HCT116 (cell line): Measurements from ENCODE around the gene SIVA1. TPM values are rescaled to one million over a fixed set of nuclear protein-coding genes. Genes with fewer than 3 reads are reported as not detected.

Source experiments
- ATAC-seq: fragments of 200-7000 bp; cut with Tn5 transposase; 2 replicates; pipeline ENCODE4 v1.9.1; 2020; ENCODE audit warnings: mild to moderate bottlenecking, moderate library complexity
- BruUV-seq: library from RNA; stranded (reverse); fragments of 400-500 nt; replicated peaks from 2 replicates; lab custom pipeline; 2021; lab: Mats Ljungman, UMichigan
- CTCF ChIA-PET: fragments of 300-600 bp; sonication (Branson Sonifier 250); formaldehyde crosslinking; loops from one replicate; lab custom pipeline; 2021; ENCODE audit warnings: antibody characterized with exemption; lab: Charles Lee
- POLR2A ChIA-PET: fragments of 300-600, 350-600 bp; sonication (Branson Sonifier 250); formaldehyde crosslinking; loops from one replicate; lab custom pipeline; 2021; ENCODE audit warnings: antibody characterized with exemption; lab: Charles Lee
- RAD21 ChIA-PET, 2 experiments: fragments of 300-600 bp; sonication (Branson Sonifier 250); formaldehyde crosslinking; loops; one replicate each; lab custom pipeline; 2023; ENCODE audit warnings: low total read pairs in 2 of 2; ENCODE audit not compliant: uncharacterized antibody in 2 of 2, unreplicated experiment in 2 of 2, low non-redundant PET in 1 of 2; lab: Charles Lee
- DNase-seq: peaks from one replicate; pipeline ENCODE4 v3.0.0-alpha.2; 2010; ENCODE audit warnings: low read depth, low spot score
- H2AFZ ChIP-seq: fragments of 200-600 bp; shearing (Covaris generic), sonication (generic); 2 replicates; pipeline ENCODE4 v1.6.1; 2017; ENCODE audit warnings: low read depth, mixed run types, mixed read lengths, antibody characterized with exemption, low read length; ENCODE audit not compliant: poor library complexity, severe bottlenecking
- H3K27ac ChIP-seq: 2 replicates; pipeline ENCODE4 v1.5.1; 2012; ENCODE audit warnings: low read depth, low read length
- H3K27me3 ChIP-seq: fragments of 200-600 bp; sonication (generic); 2 replicates; pipeline ENCODE4 v1.6.1; 2016; ENCODE audit warnings: mixed run types, low read length, mixed read lengths; ENCODE audit not compliant: insufficient read depth
- H3K36me3 ChIP-seq, 2 experiments: fragments of 200-500 bp in 1 of 2; fragments of 200-600 bp in 1 of 2; sonication (Bioruptor generic) in 1 of 2; sonication (generic) in 1 of 2; 2 replicates each; pipeline versions ENCODE4 v1.5.1 to v1.6.1; 2014 to 2016; ENCODE audit warnings: low read length in 2 of 2, inconsistent platforms in 1 of 2, mixed read lengths in 1 of 2, mixed run types in 1 of 2; ENCODE audit not compliant: insufficient read depth in 2 of 2, control insufficient read depth in 1 of 2
- H3K4me1 ChIP-seq, 2 experiments: fragments of 200-600 bp in 1 of 2; sonication (generic) in 1 of 2; 2 replicates each; pipeline versions ENCODE4 v1.5.1 to v1.6.1; 2012 to 2017; ENCODE audit warnings: low read length in 2 of 2, inconsistent platforms in 1 of 2, mild to moderate bottlenecking in 1 of 2, mixed read lengths in 1 of 2, mixed run types in 1 of 2, moderate library complexity in 1 of 2; ENCODE audit not compliant: insufficient read depth in 2 of 2, control insufficient read depth in 1 of 2
- H3K4me2 ChIP-seq: fragments of 200-600 bp; sonication (generic); 2 replicates; pipeline ENCODE4 v1.6.1; 2017; ENCODE audit warnings: mixed run types, low read length, mixed read lengths
- H3K4me3 ChIP-seq, 2 experiments: fragments of 200-600 bp in 1 of 2; sonication (generic) in 1 of 2; replicated peaks in 1 of 2; 2 replicates each; pipeline ENCODE4 v1.5.1; 2011 to 2016; ENCODE audit warnings: low read length in 2 of 2, control low read depth in 1 of 2, low read depth in 1 of 2, mild to moderate bottlenecking in 1 of 2, mixed read lengths in 1 of 2, mixed run types in 1 of 2
- H3K79me2 ChIP-seq: fragments of 200-600 bp; sonication (generic); 2 replicates; pipeline ENCODE4 v1.6.1; 2017; ENCODE audit warnings: mild to moderate bottlenecking, mixed run types, low read length, moderate library complexity, mixed read lengths; ENCODE audit not compliant: insufficient read depth
- H3K9ac ChIP-seq: fragments of 200-600 bp; sonication (generic); 2 replicates; pipeline ENCODE4 v1.6.1; 2016; ENCODE audit warnings: low read length, mixed read lengths
- H3K9me2 ChIP-seq: fragments of 200-600 bp; sonication (generic), shearing (Covaris generic); 2 replicates; pipeline ENCODE4 v1.6.1; 2017; ENCODE audit warnings: mixed run types, mild to moderate bottlenecking, moderate library complexity; ENCODE audit not compliant: insufficient read depth
- H3K9me3 ChIP-seq, 2 experiments: fragments of 200-500 bp in 1 of 2; fragments of 200-600 bp in 1 of 2; sonication (Bioruptor generic) in 1 of 2; sonication (generic) in 1 of 2; 2 replicates each; pipeline ENCODE4 v1.6.1; 2014 to 2017; ENCODE audit warnings: low read length in 2 of 2, mixed read lengths in 2 of 2, inconsistent platforms in 1 of 2, low read depth in 1 of 2, mild to moderate bottlenecking in 1 of 2, mixed run types in 1 of 2, moderate library complexity in 1 of 2; ENCODE audit not compliant: control insufficient read depth in 1 of 2, insufficient read depth in 1 of 2
- H4K20me1 ChIP-seq: fragments of 200-600 bp; sonication (generic), shearing (Covaris generic); 2 replicates; pipeline ENCODE4 v1.6.1; 2017; ENCODE audit warnings: mixed run types, mild to moderate bottlenecking, moderate library complexity; ENCODE audit not compliant: insufficient read depth
- CTCF ChIP-seq, 3 experiments: fragments of 200-600 bp in 1 of 3; sonication (generic) in 1 of 3; IDR thresholded peaks in 2 of 3; conservative IDR thresholded peaks in 1 of 3; 2 replicates each; pipeline ENCODE4 v1.5.1; 2012 to 2017; ENCODE audit warnings: low read depth in 2 of 3, low read length in 2 of 3, antibody characterized with exemption in 1 of 3, borderline replicate concordance in 1 of 3, control low read depth in 1 of 3, mild to moderate bottlenecking in 1 of 3, mixed read lengths in 1 of 3, mixed run types in 1 of 3, moderate library complexity in 1 of 3; ENCODE audit not compliant: insufficient read depth in 1 of 3
- SRF ChIP-seq: IDR thresholded peaks from 2 replicates; pipeline ENCODE4 v1.6.1; 2012; ENCODE audit warnings: low read depth
- TCF7L2 ChIP-seq: IDR thresholded peaks from 2 replicates; pipeline ENCODE4 v1.7.0; 2011; ENCODE audit warnings: borderline replicate concordance, inconsistent platforms; ENCODE audit not compliant: insufficient read depth, insufficient read length; ENCODE audit errors: extremely low read depth
- ZBTB33 ChIP-seq: IDR thresholded peaks from 2 replicates; pipeline ENCODE4 v1.6.1; 2011; ENCODE audit warnings: mild to moderate bottlenecking, low read length, moderate library complexity; ENCODE audit not compliant: insufficient replicate concordance; ENCODE audit errors: extremely low read depth
- intact Hi-C: fragments of 100-400 bp; cut with micrococcal nuclease; formaldehyde crosslinking; loops from 2 replicates; pipeline ENCODE4 v1.10.0; 2022
- total RNA-seq: library from RNA; stranded (reverse); gene quantifications from one replicate; pipeline ENCODE4 v1.2.1, GENCODE V29; 2021; ENCODE audit not compliant: unreplicated experiment

The SIVA1 gene
- total RNA-seq, 1 experiment from 2014 or later: 141 TPM

DNA sequence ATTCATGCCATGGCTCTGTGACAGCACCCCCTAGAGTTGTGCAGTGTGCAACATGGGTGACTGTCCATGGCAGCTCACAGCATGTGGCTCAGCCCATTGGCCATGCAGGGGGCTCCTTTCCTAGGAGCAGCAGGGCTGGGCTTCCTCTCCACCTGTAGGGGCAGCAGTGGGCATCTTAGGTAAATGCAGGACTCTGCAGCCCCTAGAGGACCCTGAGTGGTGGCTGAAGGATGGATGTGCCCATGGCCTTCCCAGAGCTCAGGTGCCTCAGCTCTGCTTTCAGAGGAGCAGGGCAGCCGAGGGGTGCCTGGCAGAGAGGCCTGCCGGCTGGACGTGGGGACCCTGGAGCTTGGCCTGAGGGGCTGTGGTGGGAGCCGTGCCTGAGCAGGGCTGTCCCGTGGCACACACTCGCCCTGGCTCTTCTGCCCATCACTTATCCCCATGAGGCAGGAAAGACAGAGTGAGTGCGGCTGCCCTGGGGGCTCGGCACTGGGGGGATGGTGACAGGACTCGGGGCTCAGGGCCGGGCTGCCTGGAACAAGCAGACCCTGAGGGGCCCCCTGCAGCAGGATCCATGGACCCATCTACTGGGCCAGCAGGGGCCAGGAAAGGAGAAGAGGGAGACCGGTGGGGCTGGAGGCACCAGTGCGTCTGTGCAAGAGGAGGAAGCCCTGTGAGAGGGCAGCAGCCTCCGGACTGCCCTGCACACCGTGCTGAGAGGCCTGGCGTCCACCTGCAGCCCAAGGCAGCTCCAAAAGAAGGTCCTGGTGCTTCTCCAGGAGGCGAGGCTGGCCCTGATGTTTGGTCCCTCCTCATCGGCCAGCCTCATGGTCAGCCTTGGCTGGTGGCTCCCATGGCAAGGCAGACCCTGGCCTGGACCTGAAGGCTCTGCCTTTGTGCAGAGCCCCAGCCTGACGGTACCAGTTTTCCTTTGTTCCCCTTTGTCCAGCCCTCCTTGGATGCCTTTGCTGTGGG is 21.3 kb upstream of the SIVA1 start:
- Histone ChIP-seq H3K36me3 (no peaks in the 10 kb centered on the region), H3K4me1 (peaks cover 18 to 19% of the 10 kb centered on the region in 2 experiments), H3K79me2 (no peaks in the 10 kb centered on the region), H3K27ac (peak overlapping the region; percentile 42; the same call in 1 of the 2 replicates), H3K9ac (no peak overlapping the region), H2AFZ (no peak overlapping the region), H3K9me2 (no peaks in the 10 kb centered on the region), H3K27me3 (no peaks in the 10 kb centered on the region), H4K20me1 (no peaks in the 10 kb centered on the region), H3K9me3 (no peaks in the 10 kb centered on the region), H3K4me2 (peak overlapping the region; percentile 38; the same call in 1 of the 2 replicates), H3K4me3 (no peak overlapping the region)
- BruUV-seq: no TSS peak
- ChIA-PET CTCF (interaction anchor here (2.0 kb wide), 1 partner anchor 21 kb away, joined by 7 read pairs; the partner anchor contains the start of gene SIVA1), RAD21 (no interaction called here), POLR2A (no interaction called here)
- intact Hi-C loops: no loop called here
- no peak for DNase-seq
- peak; percentile 72 for ATAC-seq
- peak in 2 of 3 experiments; percentile 70 to 72; a peak in 4 of 6 replicates for TF ChIP-seq CTCF (IDR thresholded peaks at IDR 0.05 in 2 of 3, conservative IDR thresholded peaks at IDR 0.05 in 1 of 3; ENCODE audit: borderline replicate concordance in 1 of 3, insufficient read depth in 1 of 3, low read depth in 2 of 3, low read length in 2 of 3)
- no peak for TF ChIP-seq SRF
- TF ChIP-seq ZBTB33: no peak
- TF ChIP-seq TCF7L2: no peak
